Kidney glomerular epithelial cell (primary cell): ENCODE data around the gene BAIAP2.

ENCODE experiments used
- DNase-seq: peaks from one replicate; lab custom pipeline; 2025; lab: John Stamatoyannopoulos, UW

Gene BAIAP2

GRCh38 chr17:81125573-81126081 is 90.7 kb downstream of the BAIAP2 start:
- DNase-seq: no peak

- no peak for DNase-seq
These were observed 91.6 kb downstream of the BAIAP2 start for GRCh38 chr17:81126281-81127132.

GRCh38 chr17:81127133-81127455 is 92.1 kb downstream of the BAIAP2 start:
- no peak for DNase-seq

GRCh38 chr17:81127526-81128177 is 92.7 kb downstream of the BAIAP2 start:
- DNase-seq: no peak

- DNase-seq: no peak
These were observed 93.4 kb downstream of the BAIAP2 start for GRCh38 chr17:81128338-81128737.

- DNase-seq: no peak
These were observed 93.8 kb downstream of the BAIAP2 start for GRCh38 chr17:81128774-81129173.

- DNase-seq: no peak
These were observed 94.3 kb downstream of the BAIAP2 start for GRCh38 chr17:81129289-81129688.

GRCh38 chr17:81129711-81130367 is 94.9 kb downstream of the BAIAP2 start:
- no peak for DNase-seq

GRCh38 chr17:81130385-81131361 is 95.7 kb downstream of the BAIAP2 start:
- no peak for DNase-seq

- DNase-seq: no peak
These were observed 96.7 kb downstream of the BAIAP2 start for GRCh38 chr17:81131486-81132196.

- DNase-seq: no peak
These were observed 97.2 kb downstream of the BAIAP2 start for GRCh38 chr17:81132197-81132540.

GRCh38 chr17:81132770-81133723 is 98.1 kb downstream of the BAIAP2 start:
- no peak for DNase-seq

GRCh38 chr17:81134064-81134781 is 99.3 kb downstream of the BAIAP2 start:
- DNase-seq: no peak

- DNase-seq: no peak
These were observed 100.7 kb downstream of the BAIAP2 start for GRCh38 chr17:81135505-81136278.

- no peak for DNase-seq
These were observed 101.4 kb downstream of the BAIAP2 start for GRCh38 chr17:81136366-81136765.

GRCh38 chr17:81137248-81137647 is 102.3 kb downstream of the BAIAP2 start:
- no peak for DNase-seq

GRCh38 chr17:81138083-81138482 is 103.1 kb downstream of the BAIAP2 start:
- DNase-seq: no peak

GRCh38 chr17:81138500-81138899 is 103.5 kb downstream of the BAIAP2 start:
- no peak for DNase-seq
